H1 (cell line): Measurements from ENCODE around the gene MFRP. TPM values are rescaled to one million over a fixed set of nuclear protein-coding genes. Genes with fewer than 3 reads are reported as not detected.

ENCODE experiments used
- CTCF ChIA-PET: fragments of 300-600 bp; sonication (Branson Sonifier 250); formaldehyde crosslinking; loops from one replicate; lab custom pipeline; 2021; ENCODE audit not compliant: partially characterized antibody; lab: Charles Lee
- POLR2A ChIA-PET: fragments of 300-600 bp; sonication (Branson Sonifier 250); formaldehyde crosslinking; loops from one replicate; lab custom pipeline; 2021; ENCODE audit warnings: inconsistent platforms; ENCODE audit not compliant: partially characterized antibody; lab: Charles Lee
- DNase-seq, 2 experiments: peaks; one replicate each; pipeline versions ENCODE4 v3.0.0 to v3.0.0-alpha.2; 2010 to 2022; ENCODE audit warnings: low spot score in 2 of 2, low read depth in 1 of 2, mixed read lengths in 1 of 2
- FAIRE-seq: peaks from 2 replicates; lab custom pipeline; 2011; peaks lifted over from hg19 to GRCh38; lab: Jason Lieb, UNC
- H2AFZ ChIP-seq: 2 replicates; pipeline ENCODE4 v1.8.1; 2012; ENCODE audit warnings: low read length, inconsistent platforms
- H2AK5ac ChIP-seq: 2 replicates; pipeline ENCODE4 v1.6.1; 2013; ENCODE audit warnings: low read depth, low read length
- H2BK120ac ChIP-seq: replicated peaks from 2 replicates; pipeline ENCODE3; 2013; ENCODE audit warnings: low read depth, low read length, inconsistent platforms
- H2BK12ac ChIP-seq: 2 replicates; pipeline ENCODE4 v1.6.1; 2013; ENCODE audit warnings: low read depth, low read length
- H2BK15ac ChIP-seq: 2 replicates; pipeline ENCODE4 v1.6.1; 2013; ENCODE audit warnings: low read length
- H2BK20ac ChIP-seq: 2 replicates; pipeline ENCODE4 v1.6.1; 2013; ENCODE audit warnings: low read length
- H2BK5ac ChIP-seq: 2 replicates; pipeline ENCODE4 v1.6.1; 2013; ENCODE audit warnings: low read depth, low read length
- H3K14ac ChIP-seq: 2 replicates; pipeline ENCODE4 v1.6.1; 2013; ENCODE audit warnings: inconsistent platforms; ENCODE audit not compliant: insufficient read length
- H3K18ac ChIP-seq: 2 replicates; pipeline ENCODE4 v1.6.1; 2013; ENCODE audit warnings: low read length; ENCODE audit errors: extremely low read depth
- H3K23ac ChIP-seq: 2 replicates; pipeline ENCODE4 v1.6.1; 2013; ENCODE audit warnings: inconsistent platforms; ENCODE audit not compliant: insufficient read length
- H3K23me2 ChIP-seq: 2 replicates; pipeline ENCODE4 v1.6.1; 2013; ENCODE audit warnings: low read depth, low read length
- H3K27ac ChIP-seq: 2 replicates; pipeline ENCODE4 v1.6.1; 2011; ENCODE audit warnings: low read depth, low read length, inconsistent platforms
- H3K27me3 ChIP-seq, 4 experiments: replicated peaks in 1 of 4; 1 replicate in 1 of 4; 2 replicates in 3 of 4; pipeline versions ENCODE4 v1.6.1 to v1.8.1; 2011 to 2013; ENCODE audit warnings: low read length in 3 of 4, mild to moderate bottlenecking in 3 of 4, inconsistent platforms in 2 of 4, mixed read lengths in 2 of 4, moderate library complexity in 1 of 4; ENCODE audit not compliant: control insufficient read depth in 3 of 4, insufficient read depth in 3 of 4; ENCODE audit errors: extremely low read depth in 1 of 4
- H3K36me3 ChIP-seq, 4 experiments: 2 replicates each; pipeline versions ENCODE4 v1.6.1 to v1.8.1; 2011 to 2013; ENCODE audit warnings: mild to moderate bottlenecking in 4 of 4, low read length in 3 of 4, moderate library complexity in 2 of 4, control low read depth in 1 of 4, inconsistent platforms in 1 of 4; ENCODE audit not compliant: insufficient read depth in 4 of 4, control insufficient read depth in 2 of 4
- H3K4ac ChIP-seq: replicated peaks from 2 replicates; pipeline ENCODE3; 2013; ENCODE audit warnings: low read length, low read depth, mixed read lengths, inconsistent platforms; ENCODE audit not compliant: insufficient read length
- H3K4me1 ChIP-seq, 4 experiments: replicated peaks in 1 of 4; 1 replicate in 1 of 4; 2 replicates in 3 of 4; pipeline versions ENCODE4 v1.6.1 to v1.8.1; 2011 to 2013; ENCODE audit warnings: low read length in 3 of 4, inconsistent platforms in 2 of 4, mixed read lengths in 1 of 4; ENCODE audit not compliant: insufficient read depth in 4 of 4, control insufficient read depth in 3 of 4
- H3K4me2 ChIP-seq, 2 experiments: 2 replicates each; pipeline versions ENCODE4 v1.6.1 to v1.8.1; 2011 to 2013; ENCODE audit warnings: low read depth in 2 of 2, low read length in 2 of 2, control low read depth in 1 of 2, inconsistent platforms in 1 of 2, mild to moderate bottlenecking in 1 of 2; ENCODE audit not compliant: insufficient read depth in 1 of 2
- H3K4me3 ChIP-seq, 4 experiments: fragments of 200-600, 300-600 bp in 1 of 4; sonication (generic), shearing (Covaris generic), sonication (Bioruptor Twin) in 1 of 4; 2 replicates each; pipeline versions ENCODE4 v1.5.1 to v1.8.1; 2011 to 2016; ENCODE audit warnings: low read length in 4 of 4, low read depth in 3 of 4, control low read depth in 2 of 4, inconsistent platforms in 2 of 4, mild to moderate bottlenecking in 2 of 4, mixed read lengths in 1 of 4, moderate library complexity in 1 of 4; ENCODE audit not compliant: insufficient read depth in 2 of 4; ENCODE audit errors: extremely low read depth in 1 of 4
- H3K56ac ChIP-seq: replicated peaks from 2 replicates; pipeline ENCODE3; 2013; ENCODE audit warnings: low read depth, mild to moderate bottlenecking, mixed read lengths, low read length, inconsistent platforms; ENCODE audit not compliant: insufficient read length
- H3K79me1 ChIP-seq: 2 replicates; pipeline ENCODE4 v1.6.1; 2013; ENCODE audit warnings: low read depth, low read length, control low read depth
- H3K79me2 ChIP-seq, 2 experiments: 2 replicates each; pipeline versions ENCODE4 v1.6.1 to v1.8.1; 2012 to 2013; ENCODE audit warnings: low read length in 2 of 2, mild to moderate bottlenecking in 2 of 2, inconsistent platforms in 1 of 2; ENCODE audit not compliant: insufficient read depth in 2 of 2, control insufficient read depth in 1 of 2
- H3K9ac ChIP-seq, 4 experiments: replicated peaks in 1 of 4; 1 replicate in 1 of 4; 2 replicates in 3 of 4; pipeline versions ENCODE4 v1.6.1 to v1.8.1; 2011 to 2013; ENCODE audit warnings: low read depth in 3 of 4, low read length in 3 of 4, control low read depth in 2 of 4, mild to moderate bottlenecking in 2 of 4, moderate library complexity in 2 of 4, inconsistent platforms in 1 of 4; ENCODE audit errors: extremely low read depth in 1 of 4
- H3K9me3 ChIP-seq, 2 experiments: 2 replicates each; pipeline versions ENCODE4 v1.6.1 to v1.8.1; 2012 to 2013; ENCODE audit warnings: mild to moderate bottlenecking in 2 of 2, moderate library complexity in 2 of 2, control low read depth in 1 of 2, inconsistent platforms in 1 of 2, low read depth in 1 of 2, low read length in 1 of 2, mixed read lengths in 1 of 2; ENCODE audit not compliant: insufficient read depth in 2 of 2
- H4K20me1 ChIP-seq, 2 experiments: replicated peaks in 1 of 2; 2 replicates each; pipeline versions ENCODE3 to v1.8.1; 2011 to 2013; ENCODE audit warnings: inconsistent platforms in 2 of 2, low read length in 2 of 2, mild to moderate bottlenecking in 1 of 2; ENCODE audit not compliant: insufficient read depth in 2 of 2, control insufficient read depth in 1 of 2
- H4K5ac ChIP-seq: 2 replicates; pipeline ENCODE4 v1.6.1; 2013; ENCODE audit warnings: low read length, low read depth, mixed read lengths, inconsistent platforms; ENCODE audit not compliant: insufficient read length
- H4K8ac ChIP-seq: 2 replicates; pipeline ENCODE4 v1.8.0; 2013; ENCODE audit warnings: mild to moderate bottlenecking, moderate library complexity, low read length, inconsistent platforms; ENCODE audit not compliant: insufficient read depth; ENCODE audit errors: extremely low read depth
- H4K91ac ChIP-seq: replicated peaks from 2 replicates; pipeline ENCODE3; 2013; ENCODE audit warnings: low read length, mixed read lengths, inconsistent platforms; ENCODE audit not compliant: insufficient read length
- BRCA1 ChIP-seq: IDR thresholded peaks from 2 replicates; pipeline ENCODE4 v1.6.1; 2012; ENCODE audit warnings: low read depth, low read length, improper control_type of control experiment
- E2F6 ChIP-seq: IDR thresholded peaks from 2 replicates; pipeline ENCODE4 v1.6.1; 2012; ENCODE audit warnings: inconsistent platforms
- KDM4A ChIP-seq: IDR thresholded peaks from one replicate; pipeline ENCODE4 v1.7.1; 2012; ENCODE audit warnings: low read depth, mild to moderate bottlenecking, moderate library complexity, low read length, inconsistent platforms; ENCODE audit not compliant: severe bottlenecking
- SP1 ChIP-seq: IDR thresholded peaks from 2 replicates; pipeline ENCODE4 v1.6.1; 2011; ENCODE audit warnings: low read depth, low read length
- WGBS, 2 experiments: shearing (Covaris generic) in 1 of 2; methylation state at CpG; one replicate each; pipeline versions ENCODE4 v1.1.6 to v1.1.7; 2013 to 2015; ENCODE audit warnings: low lambda C conversion rate in 2 of 2, mixed read lengths in 2 of 2, inconsistent platforms in 1 of 2, low coverage in 1 of 2, missing lambda C conversion rate in 1 of 2; ENCODE audit not compliant: insufficient replicate concordance in 2 of 2, insufficient coverage in 1 of 2, insufficient read length in 1 of 2; ENCODE audit errors: extremely low coverage in 1 of 2, missing lambda C conversion rate in 1 of 2; 5-methylcytosine and 5-hydroxymethylcytosine counted together
- polyA plus RNA-seq, 7 experiments: library from polyadenylated mRNA; depleted of rRNA in 3 of 7; stranded (reverse) in 5 of 7; unstranded in 2 of 7; fragments of >200 nt in 5 of 7; fragments of 200-250 nt in 2 of 7; gene quantifications; 1 replicate in 5 of 7; 2 replicates in 1 of 7; 4 replicates in 1 of 7; pipeline versions ENCODE4 v1.2.1 to v1.2.3, GENCODE V29; 2011 to 2013; ENCODE audit warnings: missing spikeins in 2 of 7, mixed read lengths in 2 of 7
- total RNA-seq: library from RNA; stranded (reverse); fragmentation: NEBNext Ultra II Directional; extraction: Animal tissue kit (Norgen Biotek cat#: 25700); gene quantifications from 2 replicates; pipeline ENCODE4 v1.2.1, GENCODE V29; 2021
- TF ChIP-seq, protein P1 (sequence below): IDR thresholded peaks from 2 replicates; pipeline ENCODE4 v1.6.1; 2012; ENCODE audit warnings: inconsistent platforms

The MFRP gene
- total and polyA plus RNA-seq, 2 of the 8 experiments (the other 6 are each of a cell fraction or from before 2014, with no cell fraction given), result 0.02 TPM; not detected in 1

- peak in 1 of 2 experiments; percentile 64 for DNase-seq
- H2BK120ac ChIP-seq, result no peak overlapping the region
- peak overlapping the region; percentile 71; the same call in 1 of the 2 replicates for H2BK5ac ChIP-seq
- peak overlapping the region; percentile 97 for H2BK15ac ChIP-seq
- peak overlapping the region; percentile 51; the same call in 1 of the 2 replicates for H2BK20ac ChIP-seq
- no peak overlapping the region for H3K4ac ChIP-seq
- H3K27ac ChIP-seq, result no peak overlapping the region
- peaks cover 9 to 41% (median 35%) of the 10 kb centered on the region in 4 experiments for H3K4me1 ChIP-seq
- H3K18ac ChIP-seq, result peak overlapping the region; percentile 96
- H4K5ac ChIP-seq, result peak overlapping the region; percentile 3
- no peak overlapping the region for H4K8ac ChIP-seq
- H4K20me1 ChIP-seq, result no peaks in the 10 kb centered on the region
- 0 out of 2 replicates have a peak overlapping the region, but pooled peaks have one; percentile 3 for H2AK5ac ChIP-seq
- H3K27me3 ChIP-seq, result peaks cover 0 to 12% (median 10%) of the 10 kb centered on the region in 4 experiments; a peak in 6 of 7 replicates
- no peaks in the 10 kb centered on the region for H3K36me3 ChIP-seq
- H2AFZ ChIP-seq, result peak overlapping the region; percentile 68; the same call in 1 of the 2 replicates
- H4K91ac ChIP-seq, result peak overlapping the region; percentile 69
- peak overlapping the region in 1 of 4 experiments; percentile 4; a peak in 1 of 7 replicates for H3K9ac ChIP-seq
- WGBS, 2 experiments, result 5% methylated on average over 10 of the region's 10 CpGs; no CpG with 5 or more reads in 1 of the 2 experiments
- TF ChIP-seq SP1, result peak; percentile 19; the same call in 1 of the 2 replicates
- peak; percentile 89 for TF ChIP-seq E2F6
- TF ChIP-seq, protein P1, sequence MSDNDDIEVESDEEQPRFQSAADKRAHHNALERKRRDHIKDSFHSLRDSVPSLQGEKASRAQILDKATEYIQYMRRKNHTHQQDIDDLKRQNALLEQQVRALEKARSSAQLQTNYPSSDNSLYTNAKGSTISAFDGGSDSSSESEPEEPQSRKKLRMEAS, result peak; percentile 92
- TF ChIP-seq KDM4A, result no peak
- TF ChIP-seq BRCA1, result no peak
- no peaks in the 10 kb centered on the region for H3K79me1 ChIP-seq
- peak overlapping the region; percentile 49 to 81 (median 64); a peak in 7 of 8 replicates for H3K4me3 ChIP-seq
- ChIA-PET POLR2A (interaction anchor here (0.9 to 2.9 kb wide), 8 partner anchors 9 to 58 kb away, joined by 3 to 12 read pairs (median 4); partner anchors contain the start of gene THY1), CTCF (interaction anchor here (0.6 to 26.3 kb wide), 24 partner anchors 7 to 190 kb away, joined by 3 to 474 read pairs (median 6); partner anchors contain the start of genes C1QTNF5 and MFRP)
- H3K56ac ChIP-seq, result no peak overlapping the region
- H3K9me3 ChIP-seq, result no peaks in the 10 kb centered on the region
- H3K4me2 ChIP-seq, result peak overlapping the region; percentile 88 to 97
- H3K14ac ChIP-seq, result no peak overlapping the region
- H3K79me2 ChIP-seq, result no peaks in the 10 kb centered on the region
- no peak for FAIRE-seq
- H3K23me2 ChIP-seq, result peaks cover 21% of the 10 kb centered on the region
- H2BK12ac ChIP-seq, result peak overlapping the region; percentile 94; the same call in 1 of the 2 replicates
- no peak overlapping the region for H3K23ac ChIP-seq
Observed at GRCh38 chr11:119380827-119381180, 34.3 kb upstream of the MFRP start.
